DOHH2 (cell line): Measurements from ENCODE around the gene GDF9.

Experiments used
- H3F3A ChIP-seq: fragments of 200-600 bp; sonication (generic), shearing (Covaris generic); 2 replicates; pipeline ENCODE4 v1.6.0; 2016; ENCODE audit warnings: antibody characterized with exemption, mild to moderate bottlenecking; ENCODE audit not compliant: control insufficient read depth, insufficient read depth
- H3K27ac ChIP-seq: fragments of 200-600 bp; sonication (generic); 2 replicates; pipeline ENCODE4 v1.5.1; 2014; ENCODE audit warnings: low read depth, mild to moderate bottlenecking, low read length, moderate library complexity
- H3K27me3 ChIP-seq: fragments of 200-600 bp; sonication (generic); 2 replicates; pipeline ENCODE4 v1.6.1; 2014; ENCODE audit warnings: mild to moderate bottlenecking, low read length, mixed read lengths; ENCODE audit not compliant: control insufficient read depth
- H3K36me3 ChIP-seq: fragments of 200-600 bp; sonication (generic); 2 replicates; pipeline ENCODE4 v1.6.1; 2014; ENCODE audit warnings: mild to moderate bottlenecking, low read length, moderate library complexity, mixed read lengths; ENCODE audit not compliant: control insufficient read depth
- H3K4me1 ChIP-seq: fragments of 200-600 bp; sonication (generic); 2 replicates; pipeline ENCODE4 v1.6.1; 2014; ENCODE audit warnings: mild to moderate bottlenecking, low read length, mixed read lengths; ENCODE audit not compliant: control insufficient read depth
- H3K4me2 ChIP-seq: fragments of 200-600 bp; sonication (generic); 2 replicates; pipeline ENCODE4 v1.6.0; 2014; ENCODE audit warnings: mild to moderate bottlenecking, low read length, moderate library complexity
- H3K4me3 ChIP-seq: fragments of 200-600 bp; sonication (generic); 2 replicates; pipeline ENCODE4 v1.5.1; 2014; ENCODE audit warnings: mild to moderate bottlenecking, low read length, mixed read lengths
- H3K79me2 ChIP-seq: fragments of 200-600 bp; sonication (generic); 2 replicates; pipeline ENCODE4 v1.6.1; 2014; ENCODE audit warnings: mild to moderate bottlenecking, low read length, mixed read lengths; ENCODE audit not compliant: control insufficient read depth
- H3K9me2 ChIP-seq: fragments of 200-600 bp; sonication (generic); replicated peaks from 2 replicates; pipeline ENCODE4 v1.6.1; 2014; ENCODE audit warnings: mild to moderate bottlenecking, low read length, mixed read lengths; ENCODE audit not compliant: control insufficient read depth
- H3K9me3 ChIP-seq: fragments of 200-600 bp; sonication (generic); 2 replicates; pipeline ENCODE4 v1.6.1; 2014; ENCODE audit warnings: antibody characterized with exemption, low read length, mixed read lengths; ENCODE audit not compliant: control insufficient read depth, insufficient read depth
- H4K20me1 ChIP-seq: fragments of 200-600 bp; sonication (generic); 2 replicates; pipeline ENCODE4 v1.6.0; 2014; ENCODE audit warnings: low read depth, mild to moderate bottlenecking, antibody characterized with exemption, low read length, moderate library complexity; ENCODE audit not compliant: control insufficient read depth, insufficient read depth
- CTCF ChIP-seq: fragments of 200-600 bp; sonication (generic); IDR thresholded peaks from one replicate; pipeline ENCODE4 v1.5.1; 2014; ENCODE audit warnings: antibody characterized with exemption, mild to moderate bottlenecking, low read depth, low read length; ENCODE audit not compliant: poor library complexity, severe bottlenecking
- EZH2phosphoT487 ChIP-seq: fragments of 200-600 bp; sonication (generic); IDR thresholded peaks from 2 replicates; pipeline ENCODE4 v1.6.1; 2017; ENCODE audit warnings: borderline replicate concordance, mild to moderate bottlenecking, antibody characterized with exemption, low read length, moderate library complexity, mixed read lengths

Gene GDF9

GRCh38 chr5:132907161-132907560 is 40.9 kb upstream of the GDF9 start:
- TF ChIP-seq CTCF (no peak), EZH2phosphoT487 (no peak)
- Histone ChIP-seq H3K9me2 (no peaks in the 10 kb centered on the region), H3K27ac (no peak overlapping the region), H3K36me3 (peaks cover 30% of the 10 kb centered on the region), H3K79me2 (no peaks in the 10 kb centered on the region), H4K20me1 (no peaks in the 10 kb centered on the region), H3K9me3 (no peaks in the 10 kb centered on the region), H3K27me3 (no peaks in the 10 kb centered on the region), H3K4me1 (peaks cover 4% of the 10 kb centered on the region), H3F3A (no peaks in the 10 kb centered on the region; the same call in 1 of the 2 replicates), H3K4me2 (no peak overlapping the region), H3K4me3 (no peak overlapping the region)

GRCh38 chr5:132905938-132906337 is 39.7 kb upstream of the GDF9 start:
- peaks cover 16% of the 10 kb centered on the region for H3K4me1 ChIP-seq
- no peak overlapping the region for H3K4me2 ChIP-seq
- no peaks in the 10 kb centered on the region for H3K9me3 ChIP-seq
- no peaks in the 10 kb centered on the region for H4K20me1 ChIP-seq
- H3K4me3 ChIP-seq, result no peak overlapping the region
- no peaks in the 10 kb centered on the region for H3K9me2 ChIP-seq
- no peaks in the 10 kb centered on the region for H3K27me3 ChIP-seq
- H3F3A ChIP-seq, result no peaks in the 10 kb centered on the region; the same call in 1 of the 2 replicates
- H3K27ac ChIP-seq, result no peak overlapping the region
- no peaks in the 10 kb centered on the region for H3K79me2 ChIP-seq
- H3K36me3 ChIP-seq, result peaks cover 34% of the 10 kb centered on the region
- no peak for TF ChIP-seq EZH2phosphoT487
- no peak for TF ChIP-seq CTCF

- Histone ChIP-seq H3K79me2 (no peaks in the 10 kb centered on the region), H3K9me3 (no peaks in the 10 kb centered on the region), H3K27me3 (no peaks in the 10 kb centered on the region), H3F3A (no peaks in the 10 kb centered on the region), H3K4me1 (peaks cover 20% of the 10 kb centered on the region), H4K20me1 (no peaks in the 10 kb centered on the region), H3K36me3 (peaks cover 45% of the 10 kb centered on the region), H3K27ac (peak overlapping the region; percentile 28), H3K9me2 (no peaks in the 10 kb centered on the region), H3K4me2 (peak overlapping the region; percentile 54), H3K4me3 (peak overlapping the region; percentile 29)
- TF ChIP-seq CTCF (no peak), EZH2phosphoT487 (no peak)
These were observed 35.5 kb upstream of the GDF9 start for GRCh38 chr5:132901730-132902129.
